Measurements from ENCODE around the gene BBS2. TPM values are rescaled to one million over a fixed set of nuclear protein-coding genes. Genes with fewer than 3 reads are reported as not detected.

Gene BBS2
- total and polyA plus RNA-seq, 2 of the 13 experiments (the other 11 are each of a cell fraction or from before 2014, with no cell fraction given): 59.7 to 68.3 TPM

DNA sequence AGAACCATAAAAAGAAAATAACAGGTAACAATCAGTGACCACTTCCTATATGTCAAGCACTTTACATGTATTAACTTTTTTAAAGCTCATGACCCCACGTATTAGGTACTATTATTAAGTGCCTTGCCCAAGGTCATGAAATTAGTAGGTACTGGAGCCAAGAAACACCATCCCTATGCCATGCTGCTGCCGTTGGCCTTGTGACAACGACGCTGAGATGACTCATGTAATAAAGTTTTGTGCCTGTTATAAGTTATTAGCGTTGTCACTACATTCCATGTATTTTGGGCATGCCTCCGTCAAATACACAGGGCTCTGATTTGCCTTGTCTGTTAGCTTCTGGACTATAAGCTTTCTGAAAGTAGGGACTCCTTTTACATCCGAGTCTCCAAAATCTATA, 1.4 kb downstream of the BBS2 start:
- WGBS (ENCODE audit: low lambda C conversion rate): 94% methylated on average over 7 of the region's 7 CpGs
- no peak overlapping the region for H3K27ac ChIP-seq (ENCODE audit: extremely low read length, insufficient read depth, low read length)
- TF ChIP-seq FOXO1 (CRISPR knock-in tag; IDR thresholded peaks at IDR 0.05) (no peak), SCMH1 (CRISPR knock-in tag; IDR thresholded peaks at IDR 0.05; ENCODE audit: borderline replicate concordance) (no peak), ARNT (IDR thresholded peaks at IDR 0.05) (no peak), ZNF570 (CRISPR knock-in tag; IDR thresholded peaks at IDR 0.05; ENCODE audit: borderline replicate concordance) (no peak), MED8 (CRISPR knock-in tag; IDR thresholded peaks at IDR 0.05; ENCODE audit: insufficient replicate concordance) (no peak)
- TF ChIP-seq, protein P1, sequence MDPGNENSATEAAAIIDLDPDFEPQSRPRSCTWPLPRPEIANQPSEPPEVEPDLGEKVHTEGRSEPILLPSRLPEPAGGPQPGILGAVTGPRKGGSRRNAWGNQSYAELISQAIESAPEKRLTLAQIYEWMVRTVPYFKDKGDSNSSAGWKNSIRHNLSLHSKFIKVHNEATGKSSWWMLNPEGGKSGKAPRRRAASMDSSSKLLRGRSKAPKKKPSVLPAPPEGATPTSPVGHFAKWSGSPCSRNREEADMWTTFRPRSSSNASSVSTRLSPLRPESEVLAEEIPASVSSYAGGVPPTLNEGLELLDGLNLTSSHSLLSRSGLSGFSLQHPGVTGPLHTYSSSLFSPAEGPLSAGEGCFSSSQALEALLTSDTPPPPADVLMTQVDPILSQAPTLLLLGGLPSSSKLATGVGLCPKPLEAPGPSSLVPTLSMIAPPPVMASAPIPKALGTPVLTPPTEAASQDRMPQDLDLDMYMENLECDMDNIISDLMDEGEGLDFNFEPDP (CRISPR knock-in tag; conservative IDR thresholded peaks at IDR 0.05): 0 out of 2 replicates have a peak, but pooled peaks have one; percentile 35
- TF ChIP-seq, protein P2, sequence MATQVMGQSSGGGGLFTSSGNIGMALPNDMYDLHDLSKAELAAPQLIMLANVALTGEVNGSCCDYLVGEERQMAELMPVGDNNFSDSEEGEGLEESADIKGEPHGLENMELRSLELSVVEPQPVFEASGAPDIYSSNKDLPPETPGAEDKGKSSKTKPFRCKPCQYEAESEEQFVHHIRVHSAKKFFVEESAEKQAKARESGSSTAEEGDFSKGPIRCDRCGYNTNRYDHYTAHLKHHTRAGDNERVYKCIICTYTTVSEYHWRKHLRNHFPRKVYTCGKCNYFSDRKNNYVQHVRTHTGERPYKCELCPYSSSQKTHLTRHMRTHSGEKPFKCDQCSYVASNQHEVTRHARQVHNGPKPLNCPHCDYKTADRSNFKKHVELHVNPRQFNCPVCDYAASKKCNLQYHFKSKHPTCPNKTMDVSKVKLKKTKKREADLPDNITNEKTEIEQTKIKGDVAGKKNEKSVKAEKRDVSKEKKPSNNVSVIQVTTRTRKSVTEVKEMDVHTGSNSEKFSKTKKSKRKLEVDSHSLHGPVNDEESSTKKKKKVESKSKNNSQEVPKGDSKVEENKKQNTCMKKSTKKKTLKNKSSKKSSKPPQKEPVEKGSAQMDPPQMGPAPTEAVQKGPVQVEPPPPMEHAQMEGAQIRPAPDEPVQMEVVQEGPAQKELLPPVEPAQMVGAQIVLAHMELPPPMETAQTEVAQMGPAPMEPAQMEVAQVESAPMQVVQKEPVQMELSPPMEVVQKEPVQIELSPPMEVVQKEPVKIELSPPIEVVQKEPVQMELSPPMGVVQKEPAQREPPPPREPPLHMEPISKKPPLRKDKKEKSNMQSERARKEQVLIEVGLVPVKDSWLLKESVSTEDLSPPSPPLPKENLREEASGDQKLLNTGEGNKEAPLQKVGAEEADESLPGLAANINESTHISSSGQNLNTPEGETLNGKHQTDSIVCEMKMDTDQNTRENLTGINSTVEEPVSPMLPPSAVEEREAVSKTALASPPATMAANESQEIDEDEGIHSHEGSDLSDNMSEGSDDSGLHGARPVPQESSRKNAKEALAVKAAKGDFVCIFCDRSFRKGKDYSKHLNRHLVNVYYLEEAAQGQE (IDR thresholded peaks at IDR 0.05; ENCODE audit: borderline replicate concordance in 1 of 2, low read depth in 1 of 2, low read length in 2 of 2): no peak

More for the DNA sequence above, 1.4 kb downstream of the BBS2 start:
- CTCF ChIA-PET (ENCODE audit: low intra/inter-chr PET ratio, low total read pairs): no interaction called here
- intact Hi-C loops (cut with micrococcal nuclease; ENCODE audit: unreplicated experiment) (no loop called here), in situ Hi-C loops (cut with HindIII; ENCODE audit: extremely low pct_ligation_motif_present, low pct_unique_long_range_greater_than_20kb) (loop anchor here (10.0 kb wide), 1 partner anchor 186 kb away; no protein-coding TSS in a partner anchor)
- POLR2A ChIA-PET: no interaction called here
- ATAC-seq (no peak), DNase-seq (ENCODE audit: low spot score) (no peak), FAIRE-seq (no peak)
- H3K4me1 ChIP-seq (ENCODE audit: insufficient read depth, low read length): peaks cover 32% of the 10 kb centered on the region
- BruUV-seq (replicated peaks): TSS peak; percentile 74
- H3K27me3 ChIP-seq (ENCODE audit: control insufficient read depth in 1 of 2, insufficient read depth in 2 of 2, low read length in 2 of 2): no peaks in the 10 kb centered on the region; a peak in 1 of 5 replicates
- no peak overlapping the region; the same call in 1 of the 2 replicates for H3K4me2 ChIP-seq (ENCODE audit: low read depth, low read length)
- no peak overlapping the region for H2AFZ ChIP-seq (ENCODE audit: low read length)
- no peaks in the 10 kb centered on the region for H3K36me3 ChIP-seq (replicated peaks in 1 of 2; ENCODE audit: control insufficient read depth in 1 of 2, insufficient read depth in 2 of 2, low read length in 2 of 2)
- H3K9ac ChIP-seq (ENCODE audit: insufficient read depth, low read depth, low read length): no peak overlapping the region
- H3K9me3 ChIP-seq (ENCODE audit: low read length): no peaks in the 10 kb centered on the region
- no peaks in the 10 kb centered on the region for H3K79me2 ChIP-seq (ENCODE audit: insufficient read depth, low read length)
- H4K20me1 ChIP-seq (ENCODE audit: insufficient read depth, low read length): no peaks in the 10 kb centered on the region
- H3K4me3 ChIP-seq (replicated peaks in 1 of 3; ENCODE audit: insufficient read depth in 1 of 3, low read depth in 2 of 3, low read length in 3 of 3): no peak overlapping the region

Data from HepG2 (cell line).